ENCODE measurements around the gene GCLC.

GRCh38 chr6:53461696-53462095, 83.2 kb downstream of the GCLC start:
- TF ChIP-seq CTCF (IDR thresholded peaks at IDR 0.05 in 2 of 3, conservative IDR thresholded peaks at IDR 0.05 in 1 of 3; ENCODE audit: control insufficient read depth in 2 of 3, extremely low read depth in 1 of 3, insufficient read depth in 1 of 3, low read depth in 3 of 3, low read length in 3 of 3), result no peak
- no peak for TF ChIP-seq HDAC6 (IDR thresholded peaks at IDR 0.05; ENCODE audit: unreplicated experiment)

All from GM12878 (cell line).